Measurements from ENCODE around the gene ASIC1.

- no peak for TF ChIP-seq CTCF (conservative IDR thresholded peaks at IDR 0.05; ENCODE audit: low read length)
- TF ChIP-seq EZH2phosphoT487 (IDR thresholded peaks at IDR 0.05; ENCODE audit: borderline replicate concordance): no peak
Observed at GRCh38 chr12:50032854-50033581, 24.4 kb upstream of the ASIC1 start.
